ENCODE results near the gene WDR5B.

WDR5B gene

DNA sequence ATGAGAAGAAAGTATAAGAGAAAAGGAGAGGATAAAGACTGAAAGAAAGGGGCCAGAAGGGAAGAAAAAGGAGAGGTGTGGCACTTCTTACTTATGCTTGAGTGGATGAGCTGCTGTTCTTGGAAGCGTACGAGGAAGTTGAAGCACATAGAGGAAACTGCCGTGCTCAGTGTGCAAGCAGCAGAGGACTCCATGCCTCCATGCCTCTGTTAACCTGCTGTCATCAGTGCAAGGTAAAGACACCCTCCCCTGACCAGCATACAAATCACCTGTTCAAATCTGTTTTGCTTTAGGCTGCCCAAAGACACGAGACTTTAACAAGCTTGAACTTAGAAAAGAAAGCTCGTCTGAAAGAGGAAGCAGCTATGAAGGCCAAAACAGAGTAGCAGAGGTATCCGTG lies 6.4 kb downstream of the WDR5B start:
- no peak for DNase-seq (ENCODE audit: low spot score)

DNA sequence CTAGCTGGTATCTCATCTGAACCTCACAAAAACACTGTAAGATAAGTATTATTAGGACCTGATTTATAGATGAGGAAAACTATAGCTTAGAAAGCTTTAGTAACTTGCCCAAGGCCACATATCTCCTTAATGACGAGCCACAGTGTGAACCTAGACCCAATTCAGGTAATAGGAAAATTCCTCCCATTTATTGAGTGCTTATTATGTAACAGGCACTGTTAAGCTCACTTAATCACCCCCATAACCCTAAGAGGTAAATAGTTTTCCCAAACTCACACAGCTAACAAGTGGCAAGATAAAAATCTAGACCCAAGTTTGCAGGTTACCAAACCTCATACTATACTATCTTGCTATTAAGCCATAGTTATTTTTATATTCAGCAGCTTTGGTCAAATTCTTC lies 7.9 kb downstream of the WDR5B start:
- no peak for DNase-seq (ENCODE audit: low spot score)

DNA sequence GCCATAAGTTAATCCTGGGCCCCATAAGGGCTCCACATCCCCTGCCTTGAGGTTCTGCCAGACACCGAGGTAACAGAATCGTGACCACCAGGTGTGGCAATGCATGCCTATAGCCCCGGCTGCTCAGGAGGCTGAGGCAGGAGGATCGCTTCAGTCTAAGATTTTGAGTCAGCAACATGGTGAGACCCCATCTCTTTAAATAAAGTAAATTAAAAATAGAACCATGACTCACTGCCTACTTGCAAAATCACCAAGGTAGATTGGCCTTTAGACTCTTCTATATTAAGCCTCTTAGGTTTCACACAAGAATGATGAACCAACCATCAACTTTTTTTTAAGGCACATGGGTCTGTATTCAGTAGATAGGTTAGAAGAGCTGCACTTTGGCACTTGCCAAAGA lies 9.7 kb downstream of the WDR5B start:
- no peak for DNase-seq (ENCODE audit: low spot score)

DNA sequence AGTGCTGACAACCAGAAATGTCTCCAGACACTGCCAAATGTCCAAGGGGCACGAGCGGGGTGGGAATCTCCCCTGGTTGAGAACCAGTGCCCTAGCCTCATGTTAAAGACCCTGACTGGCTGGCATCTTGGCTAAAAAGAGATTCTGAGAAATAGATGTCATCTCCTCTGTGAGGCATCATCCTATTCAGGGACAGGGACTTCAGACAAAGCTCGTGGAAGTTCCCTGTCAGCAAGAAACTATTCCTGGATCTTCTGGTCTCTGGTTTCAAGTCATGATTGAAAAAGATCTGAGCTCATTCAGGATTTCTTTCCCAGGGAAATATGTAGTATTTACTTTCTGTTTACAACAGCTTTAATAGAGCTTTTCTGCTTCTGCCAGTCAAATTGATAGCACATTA lies 10.8 kb downstream of the WDR5B start:
- DNase-seq (ENCODE audit: low spot score), result no peak

DNA sequence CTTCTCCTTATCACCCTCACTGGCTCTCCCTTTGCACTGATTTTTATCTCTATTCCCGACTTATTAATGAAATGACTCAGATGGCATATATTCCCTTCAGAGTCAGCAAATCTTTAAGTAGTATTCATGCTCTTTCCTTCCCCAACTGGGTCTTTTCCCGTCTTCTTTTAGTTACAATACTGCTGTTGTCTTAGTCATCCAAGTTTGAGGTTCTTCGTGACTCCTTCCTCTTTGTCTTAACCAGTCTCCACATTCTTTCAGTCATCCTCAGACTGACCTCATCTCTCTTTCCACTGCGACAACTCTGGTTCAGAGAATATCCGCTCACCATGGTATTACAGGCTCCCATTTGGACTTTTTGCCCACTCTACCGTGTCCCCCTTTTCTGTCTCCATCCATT lies 12.4 kb downstream of the WDR5B start:
- no peak for DNase-seq (ENCODE audit: low spot score)

DNA sequence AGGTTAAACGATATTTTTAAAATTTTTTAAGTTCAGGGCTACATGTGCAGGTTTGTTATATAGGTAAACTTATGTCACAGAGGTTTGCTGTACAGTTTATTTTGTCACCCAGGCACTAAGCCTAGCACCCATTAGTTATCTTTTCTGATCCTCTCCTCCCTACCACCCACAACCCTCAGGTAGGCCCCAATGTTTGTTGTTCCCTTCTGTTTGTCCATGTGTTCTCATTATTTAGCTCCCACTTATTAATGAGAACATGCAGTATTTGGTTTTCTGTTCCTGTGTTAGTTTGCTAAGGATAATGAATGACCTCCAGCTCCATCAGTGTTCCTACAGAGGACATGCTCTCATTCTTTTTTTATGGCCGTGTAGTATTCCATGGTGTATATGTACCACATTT lies 16.9 kb downstream of the WDR5B start:
- no peak for DNase-seq (ENCODE audit: low spot score)

DNA sequence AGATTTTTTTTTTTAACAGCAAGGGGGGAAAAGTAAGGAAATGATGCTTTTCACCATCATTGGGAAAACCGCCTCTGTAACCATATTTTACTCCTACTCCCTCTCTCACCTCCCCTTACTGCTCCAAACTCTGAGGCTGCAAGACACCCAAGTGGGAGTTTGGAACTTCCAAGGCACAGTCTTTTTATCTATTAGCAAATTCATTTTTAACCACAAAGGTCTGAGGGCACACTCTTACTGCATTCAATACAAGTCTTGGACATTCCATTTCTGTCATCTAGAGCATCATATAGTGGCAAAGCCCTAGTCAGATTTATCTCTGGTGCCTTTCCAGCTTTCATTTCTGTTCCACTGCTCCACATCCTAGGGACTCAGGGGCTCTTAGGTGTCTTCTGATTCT lies 18.7 kb downstream of the WDR5B start:
- DNase-seq (ENCODE audit: low spot score), result no peak

DNA sequence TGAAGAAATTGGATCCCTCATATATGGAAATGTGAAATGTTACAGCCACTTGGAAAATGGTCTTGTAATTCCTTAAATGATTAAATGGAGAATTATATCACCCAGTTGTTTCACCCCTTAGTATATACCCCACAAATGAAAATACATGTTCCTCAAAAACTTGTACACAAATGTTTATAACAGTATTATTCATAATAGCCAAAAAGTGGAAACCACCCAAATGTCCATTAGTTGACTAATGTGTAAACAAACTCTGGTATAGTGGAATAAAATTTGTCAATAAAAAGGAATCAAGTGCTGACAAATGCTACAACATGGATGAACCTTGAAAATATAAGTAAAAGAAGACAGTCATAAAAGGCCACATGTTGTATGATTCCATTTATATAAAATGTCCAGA lies 19.4 kb downstream of the WDR5B start:
- DNase-seq (ENCODE audit: low spot score), result no peak

DNA sequence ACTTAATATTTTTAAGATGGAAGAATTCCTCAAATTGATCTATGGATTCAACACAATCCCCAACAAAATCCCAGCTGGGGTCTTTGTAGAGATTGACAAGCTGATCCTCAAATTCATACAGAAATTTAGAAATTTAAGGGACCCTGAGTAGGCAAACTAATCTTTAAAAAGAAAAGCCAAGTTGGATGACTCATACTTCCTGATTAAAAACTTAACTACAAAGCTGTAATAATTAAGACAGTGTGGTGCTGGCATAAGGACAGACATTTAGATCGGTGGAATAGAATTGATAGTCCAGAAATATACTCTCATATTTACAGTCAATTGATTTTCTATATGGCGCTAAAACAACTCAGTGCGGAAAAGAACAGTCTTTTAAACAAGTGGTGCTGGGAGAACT lies 20.3 kb downstream of the WDR5B start:
- DNase-seq (ENCODE audit: low spot score), result no peak

DNA sequence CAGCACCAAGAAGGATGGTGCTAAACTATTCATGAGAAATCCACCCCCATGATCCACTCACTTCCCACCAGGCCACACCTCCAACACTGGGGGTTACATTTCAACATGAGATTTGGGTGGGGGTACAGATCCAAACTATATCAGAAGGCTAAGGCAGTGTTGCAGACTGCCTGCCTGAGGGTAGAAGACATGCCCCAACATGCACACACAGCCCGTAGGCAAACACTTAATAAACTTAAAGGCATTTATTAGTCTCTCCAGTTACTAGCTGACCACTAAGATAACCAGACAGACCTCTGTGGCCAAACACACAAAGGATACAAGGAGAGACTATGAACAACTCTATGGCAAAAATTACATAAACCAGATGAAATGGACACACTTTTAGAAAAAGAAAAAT lies 21.7 kb downstream of the WDR5B start:
- DNase-seq (ENCODE audit: low spot score), result no peak

DNA sequence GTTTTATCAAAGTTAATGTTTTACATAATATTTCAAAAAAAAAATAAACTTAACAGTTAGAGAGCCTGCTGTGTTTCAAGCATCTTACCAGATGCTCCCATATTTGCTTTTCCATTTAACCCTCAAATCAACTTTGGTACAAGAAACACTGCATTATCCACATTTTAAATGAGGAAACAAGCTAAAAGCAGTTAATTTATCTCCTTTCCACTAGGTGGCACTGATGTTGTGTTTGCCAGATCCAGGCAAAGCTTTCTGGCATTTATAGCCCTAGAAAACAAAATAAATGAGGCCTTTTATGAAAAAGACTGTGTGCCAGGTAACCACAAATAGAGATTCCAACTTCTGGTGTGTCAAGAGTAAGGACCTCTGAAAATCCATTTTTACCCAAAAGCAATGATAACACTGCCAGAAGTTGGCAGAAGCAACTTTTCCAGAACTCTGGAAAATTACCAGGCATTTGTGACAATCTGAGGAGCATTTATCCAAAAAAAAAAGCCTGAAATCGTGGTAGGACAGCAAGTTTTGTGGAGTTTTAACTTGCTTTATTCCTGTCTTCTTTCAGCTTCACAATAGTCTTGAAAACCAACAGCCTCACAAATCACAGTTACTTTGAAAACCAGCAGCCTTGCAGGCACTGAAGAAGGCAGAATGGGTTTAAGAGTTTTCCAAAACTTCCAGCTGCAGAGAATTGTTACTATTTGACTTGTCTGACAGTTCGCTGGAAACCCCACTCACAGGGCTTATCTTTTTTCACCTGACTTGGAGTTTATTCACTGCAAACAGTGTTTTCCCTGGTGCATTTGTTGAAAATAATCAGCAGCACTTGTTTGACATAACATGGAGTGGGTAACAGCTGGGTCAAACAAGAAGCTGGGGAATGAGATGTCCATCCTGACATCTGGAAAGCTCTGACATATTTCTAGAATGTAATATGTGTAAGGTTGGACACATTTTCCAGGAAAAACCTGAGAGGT lies 22.7 kb downstream of the WDR5B start:
- peak; percentile 50 for DNase-seq (ENCODE audit: low spot score)

DNA sequence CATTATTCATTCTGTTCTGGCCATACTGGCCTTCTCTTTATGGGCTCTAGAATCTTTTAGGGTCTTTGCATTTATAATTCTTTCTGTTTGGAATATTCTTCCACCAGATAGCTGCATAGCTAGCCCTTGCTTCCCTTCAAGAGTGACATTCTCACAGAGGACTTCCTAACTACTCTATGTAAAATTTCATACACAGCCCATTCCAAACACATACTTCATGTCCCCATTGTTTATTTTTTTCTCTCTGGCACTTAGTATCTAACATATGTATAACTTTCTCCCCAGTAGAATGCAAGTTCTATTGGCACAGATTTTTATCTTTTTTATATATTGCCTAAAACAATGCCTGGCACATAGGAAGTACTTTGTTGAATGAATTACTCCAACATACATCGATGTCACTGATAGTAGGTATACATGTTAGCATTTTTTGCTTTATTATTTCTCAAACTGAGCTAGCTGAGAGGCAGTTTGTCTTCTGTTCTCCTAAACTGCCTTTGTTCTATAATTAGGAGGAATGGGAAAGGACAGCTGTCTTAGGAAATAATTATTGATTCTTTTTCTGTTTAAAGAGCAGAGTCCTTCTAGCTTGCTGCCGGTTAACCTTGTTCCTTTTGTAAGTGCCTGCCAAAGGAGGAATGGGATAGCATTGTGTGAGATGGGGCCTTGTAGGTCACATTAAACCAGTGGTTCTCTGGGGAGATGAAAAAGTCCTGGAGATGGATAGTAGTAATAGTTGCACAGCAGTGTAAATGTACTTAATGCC lies 24.0 kb downstream of the WDR5B start:
- DNase-seq (ENCODE audit: low spot score), result no peak

DNA sequence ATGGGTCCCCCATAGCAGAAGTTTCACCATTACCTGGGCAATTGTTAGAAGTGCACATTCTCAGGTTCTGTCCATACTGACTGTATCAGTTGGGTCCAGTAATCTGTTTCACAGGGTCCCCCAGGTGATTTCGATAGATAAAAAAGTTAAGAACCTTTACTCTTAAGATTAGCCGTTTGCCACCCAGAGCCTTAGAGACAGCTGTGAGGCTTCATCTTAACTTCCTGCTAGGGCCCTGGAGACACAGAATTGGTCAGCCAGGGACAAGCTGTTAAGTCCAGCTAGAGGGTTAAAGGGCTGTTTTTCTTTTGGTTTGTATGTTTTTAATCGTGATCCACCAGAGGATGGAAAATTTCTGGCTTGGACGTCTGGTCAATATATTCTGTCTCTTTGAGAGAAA lies 25.2 kb downstream of the WDR5B start:
- DNase-seq (ENCODE audit: low spot score), result no peak

DNA sequence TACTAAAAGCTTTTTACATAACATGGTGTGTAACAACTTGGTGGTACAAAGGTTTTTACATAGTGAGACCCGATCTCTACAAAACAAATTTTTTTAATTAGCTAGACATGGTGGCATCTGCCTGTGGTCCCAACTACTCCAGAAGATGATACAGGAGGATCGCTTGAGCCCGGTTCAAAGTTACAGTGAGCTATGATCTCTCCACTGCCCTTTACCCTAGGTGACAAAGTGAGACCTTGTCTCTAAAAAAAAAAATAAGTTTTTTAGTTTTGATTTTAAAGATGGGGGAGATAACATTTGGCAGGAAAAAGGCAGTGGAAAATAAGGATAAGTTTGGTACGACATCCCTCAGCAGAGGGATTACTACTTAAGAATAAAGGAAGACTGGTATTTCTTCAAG lies 26.0 kb downstream of the WDR5B start:
- no peak for DNase-seq (ENCODE audit: low spot score)

DNA sequence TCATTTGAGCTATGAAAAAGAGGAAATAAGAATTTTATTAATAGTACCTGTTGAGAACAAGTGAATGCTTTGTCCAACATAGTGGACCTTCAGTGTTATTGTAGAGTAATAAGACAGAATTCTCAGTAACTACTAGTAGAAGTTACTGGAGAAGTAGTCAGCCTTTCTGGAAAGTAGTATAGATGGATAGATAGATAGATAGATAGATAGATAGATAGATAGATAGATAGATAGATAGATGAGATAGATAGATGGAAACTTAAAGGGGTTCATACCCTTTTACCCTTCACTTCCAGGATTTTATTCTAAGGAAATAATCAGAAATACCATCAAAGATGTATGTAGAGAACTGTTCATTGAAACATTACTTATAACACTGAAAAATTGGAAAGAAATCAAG lies 26.7 kb downstream of the WDR5B start:
- no peak for DNase-seq (ENCODE audit: low spot score)

DNA sequence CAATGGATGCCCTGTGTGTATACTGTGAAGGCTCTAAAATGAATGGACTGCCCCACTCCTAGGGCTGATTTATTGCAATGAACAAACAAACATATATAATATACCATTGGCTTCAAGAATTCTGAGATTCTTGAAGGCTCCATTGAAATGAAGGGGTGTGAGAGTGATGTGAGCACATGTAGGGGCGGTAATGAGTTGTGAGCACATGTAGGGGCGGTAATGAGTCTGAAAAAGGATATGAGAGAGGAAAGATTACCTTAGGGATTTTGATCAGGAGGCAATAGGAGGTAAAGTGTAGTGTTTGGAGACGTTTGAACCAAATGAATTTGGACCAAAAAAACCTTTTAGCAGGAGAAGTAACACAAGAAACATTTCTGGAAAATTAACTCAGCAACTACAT lies 28.2 kb downstream of the WDR5B start:
- DNase-seq (ENCODE audit: low spot score), result no peak

DNA sequence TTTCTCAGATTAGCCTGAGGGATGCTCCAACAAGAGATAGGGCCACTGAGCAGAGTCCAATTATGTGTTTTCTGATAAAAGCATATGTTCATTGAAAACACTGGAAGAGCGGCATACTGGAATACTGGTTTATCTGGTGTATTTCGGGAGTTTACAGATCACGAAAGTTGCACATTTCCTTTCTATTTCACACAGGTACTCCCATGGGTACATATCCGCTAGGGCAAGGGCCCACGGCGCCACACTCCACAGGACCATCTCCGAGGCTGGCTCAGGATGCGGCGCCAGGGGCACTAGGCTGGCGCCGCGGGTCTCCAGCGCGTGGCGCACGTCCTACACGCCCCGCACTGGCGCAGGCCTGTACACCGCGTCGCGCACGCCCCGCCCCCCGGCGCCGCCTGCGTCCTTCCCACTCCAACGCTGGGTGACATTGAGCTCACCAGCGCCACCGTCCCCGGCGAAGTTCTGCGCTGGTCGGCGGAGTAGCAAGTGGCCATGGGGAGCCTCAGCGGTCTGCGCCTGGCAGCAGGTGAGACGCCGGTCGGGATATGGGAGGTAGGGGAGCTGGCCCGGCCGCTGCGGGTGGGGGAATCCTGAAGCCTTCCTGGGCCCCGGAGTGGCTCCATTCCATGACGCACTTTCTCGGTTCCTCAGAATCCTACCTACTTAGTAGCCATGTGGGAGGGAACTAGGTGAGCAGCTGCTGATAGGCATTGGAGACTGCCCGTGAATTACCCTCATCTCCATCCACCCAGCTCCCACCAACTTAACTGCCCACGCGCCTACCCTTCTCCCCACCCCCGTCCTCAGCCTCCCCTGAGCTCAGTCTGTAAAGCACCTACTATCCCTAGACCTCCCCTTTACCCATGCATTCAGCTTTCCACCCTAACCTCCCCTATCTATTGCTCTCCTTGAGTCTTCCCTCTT lies 31.8 kb downstream of the WDR5B start, which contains the start of gene FAM162A:
Gene FAM162A, plus strand, starts transcription at position 412 of the 927 bp plus-strand sequence. Its CDS starts 84 bp downstream, at position 496.
- peak; percentile 92 for DNase-seq (ENCODE audit: low spot score)

DNA sequence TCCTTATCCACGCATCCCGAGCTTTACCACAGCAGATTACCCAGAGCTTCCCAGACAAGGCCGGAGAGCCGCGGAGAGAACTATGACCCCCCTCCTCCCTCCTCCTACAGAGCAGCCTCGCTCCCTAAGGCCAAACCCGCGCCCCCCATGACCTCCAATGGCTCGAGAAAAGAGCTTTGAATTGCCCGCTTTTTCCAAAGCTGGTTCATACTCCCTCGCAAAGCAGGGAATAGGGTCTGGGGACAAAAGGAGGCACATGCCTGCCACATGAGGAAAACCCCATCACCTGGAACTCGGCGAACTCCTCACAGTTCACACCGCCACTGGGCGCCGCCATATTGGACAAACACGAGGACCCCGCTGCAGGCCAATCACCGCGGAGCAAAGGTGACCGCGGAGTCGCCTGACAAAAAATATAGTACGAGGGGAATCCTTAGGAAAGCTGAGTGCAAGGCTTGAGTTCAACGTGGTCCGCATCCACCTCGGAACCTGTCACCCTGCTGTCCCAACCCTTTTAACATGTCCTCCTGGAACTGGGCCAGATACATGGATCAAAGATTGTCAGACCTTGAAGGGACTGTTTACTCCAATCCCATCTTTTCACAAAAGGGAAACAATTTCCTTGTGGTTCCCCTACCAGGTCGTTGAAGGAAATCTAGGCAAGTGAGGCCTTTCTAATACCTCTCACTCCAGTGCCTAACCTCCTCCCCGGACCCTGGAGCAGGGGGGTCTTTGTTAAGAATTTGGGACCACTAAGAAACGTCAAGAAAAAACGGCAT lies 32.8 kb downstream of the WDR5B start, which contains the start of gene MIX23:
Gene MIX23, minus strand, starts transcription at position 344 of the 779 bp plus-strand sequence. Its CDS starts 7 bp downstream, at position 337.
- peak; percentile 79 for DNase-seq (ENCODE audit: low spot score)

DNA sequence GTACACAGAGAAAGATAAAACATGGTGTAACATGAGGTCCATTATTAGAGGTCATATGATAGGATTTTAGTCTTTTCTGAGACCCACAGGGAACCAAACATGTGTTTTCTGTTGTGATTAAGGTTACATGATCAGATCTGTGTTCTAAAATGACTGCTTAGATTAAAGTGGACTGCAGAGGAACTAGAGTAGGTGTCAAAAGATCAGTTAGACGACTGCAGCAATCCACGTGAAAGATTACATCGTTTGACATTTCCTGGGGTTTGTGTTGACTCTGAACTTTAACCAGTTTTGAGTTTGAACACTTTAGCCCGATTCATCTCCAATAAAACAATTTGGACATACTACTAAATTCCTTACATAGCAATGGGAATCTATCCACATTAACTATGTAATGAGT lies 37.9 kb downstream of the WDR5B start:
- no peak for DNase-seq (ENCODE audit: low spot score)

DNA sequence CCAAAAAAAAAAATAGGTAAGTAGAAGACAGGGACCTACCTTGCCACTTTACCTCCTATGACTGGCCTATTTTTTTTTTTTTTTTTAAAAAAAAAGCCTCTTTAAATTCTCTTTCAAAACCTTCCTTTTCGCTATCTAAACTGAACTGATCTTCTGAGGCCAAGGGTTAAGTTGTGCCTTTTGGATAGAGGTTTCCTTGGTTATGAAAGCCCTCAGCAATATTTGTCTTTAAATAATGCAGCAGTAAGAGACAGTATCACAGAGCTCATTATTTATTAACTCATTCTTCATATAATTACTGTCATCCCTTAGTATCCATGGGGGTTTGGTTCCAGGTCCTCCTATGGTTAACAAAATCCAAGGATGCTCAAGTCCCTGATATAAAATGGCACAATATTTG lies 41.8 kb downstream of the WDR5B start:
- DNase-seq (ENCODE audit: low spot score), result no peak

DNA sequence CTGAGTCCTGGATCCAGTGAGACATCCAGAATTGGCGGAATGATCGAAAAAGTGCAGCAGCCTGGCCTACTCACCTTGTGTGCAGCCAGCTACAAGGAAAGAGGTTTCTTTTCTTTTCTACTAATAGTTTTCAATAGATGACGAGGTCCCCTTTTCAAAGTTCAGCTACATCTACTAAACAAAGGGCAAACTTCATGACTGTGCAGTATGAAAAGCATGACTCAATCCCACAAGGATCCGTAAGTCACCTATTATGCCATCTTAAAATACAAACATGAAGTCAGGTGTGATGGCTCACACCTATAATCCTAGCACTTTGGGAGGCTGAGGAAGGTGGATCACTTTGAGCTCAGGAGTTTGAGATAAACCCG lies 49.5 kb downstream of the WDR5B start:
- DNase-seq (ENCODE audit: low spot score), result no peak

Data from CD4-positive, alpha-beta T cell treated with Interleukin-6 at 100 ng/mL for 8 hours (primary cell).